Measurements from ENCODE around the gene P2RY2.
"Not testable (repeated sequence)": the region's sequence is repeated elsewhere in the genome, so short reads cannot be mapped to it uniquely, and the experiment has no call there.

Gene P2RY2

GRCh38 chr11:73188301-73188700 is 29.8 kb upstream of the P2RY2 start:
- no peak for DNase-seq

DNA sequence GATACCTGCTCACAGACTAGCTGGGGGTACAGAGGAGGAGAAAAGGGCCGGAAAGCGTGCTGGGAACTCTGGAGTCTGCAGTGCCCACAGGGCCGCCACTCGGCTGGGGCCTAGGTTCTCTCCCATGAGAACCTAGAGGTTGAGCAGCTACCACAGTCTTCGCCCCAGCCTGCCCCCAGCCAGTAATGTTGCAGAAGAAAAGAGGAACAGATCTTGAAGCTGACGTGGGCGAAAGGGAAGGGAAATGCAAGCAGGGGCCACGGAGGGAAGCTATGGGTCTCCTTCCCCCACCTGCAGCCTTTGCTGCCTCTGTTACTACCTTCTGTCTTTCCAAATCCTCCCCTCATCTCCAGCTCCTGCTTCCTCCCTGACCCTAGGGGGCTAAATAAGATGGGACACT is 28.8 kb upstream of the P2RY2 start:
- DNase-seq, result peak; percentile 91

DNA sequence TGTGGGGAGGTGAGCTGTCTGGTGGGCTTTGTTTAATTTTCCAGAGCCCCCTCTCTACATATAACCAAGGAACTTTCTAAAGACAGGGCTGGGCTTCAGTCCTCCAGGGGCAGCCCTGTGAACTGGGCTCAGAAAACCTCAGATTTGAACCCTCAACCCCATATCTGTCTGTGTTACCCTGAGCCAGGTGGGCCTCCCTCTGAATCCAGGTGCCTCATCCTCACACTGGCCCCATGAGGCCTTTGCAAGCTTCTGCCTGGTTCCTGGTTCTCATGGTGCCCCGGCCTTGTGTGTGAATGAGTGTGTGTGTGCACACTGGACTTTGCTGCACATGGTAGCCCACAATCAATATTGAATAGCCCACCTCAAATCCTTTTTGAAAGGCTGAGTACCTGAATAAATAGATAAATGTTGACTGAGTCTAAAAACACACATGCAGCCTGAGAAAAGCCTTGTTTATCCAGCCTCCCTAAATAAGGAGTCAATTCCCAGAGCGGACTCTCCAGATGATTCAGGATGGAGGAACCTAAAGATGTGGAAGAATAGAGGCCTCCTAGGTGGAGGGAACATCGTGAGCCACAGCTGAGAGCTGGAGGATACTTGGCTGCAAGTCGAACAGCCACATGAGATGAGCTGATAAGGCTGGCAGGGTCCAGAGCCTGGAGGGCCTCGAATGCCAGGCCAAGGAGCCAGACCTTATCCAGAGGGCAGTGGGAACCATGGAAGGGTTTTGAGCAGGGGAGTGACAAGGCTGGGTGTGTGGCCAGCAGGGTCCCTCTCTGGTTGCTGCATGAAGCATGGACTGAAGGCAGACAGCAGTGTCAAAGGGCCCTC is 28.1 kb upstream of the P2RY2 start:
- DNase-seq, result no peak

DNA sequence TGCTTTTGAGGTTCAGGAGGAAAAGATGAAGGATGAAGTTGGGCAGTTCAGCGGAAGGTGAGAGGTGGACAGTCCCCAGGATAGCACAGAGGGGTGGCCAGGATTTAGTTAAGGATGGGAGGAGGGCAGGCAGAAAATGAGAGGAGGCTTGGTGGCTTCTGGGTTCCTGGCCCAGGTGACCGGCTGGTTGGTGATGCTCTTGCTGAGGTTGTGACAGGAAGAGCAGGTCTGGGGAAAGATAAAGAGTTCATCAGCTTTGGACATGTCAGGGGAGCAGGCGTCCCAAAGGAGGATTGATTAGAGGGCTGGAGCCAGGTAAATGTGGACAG is 27.6 kb upstream of the P2RY2 start:
- no peak for DNase-seq

DNA sequence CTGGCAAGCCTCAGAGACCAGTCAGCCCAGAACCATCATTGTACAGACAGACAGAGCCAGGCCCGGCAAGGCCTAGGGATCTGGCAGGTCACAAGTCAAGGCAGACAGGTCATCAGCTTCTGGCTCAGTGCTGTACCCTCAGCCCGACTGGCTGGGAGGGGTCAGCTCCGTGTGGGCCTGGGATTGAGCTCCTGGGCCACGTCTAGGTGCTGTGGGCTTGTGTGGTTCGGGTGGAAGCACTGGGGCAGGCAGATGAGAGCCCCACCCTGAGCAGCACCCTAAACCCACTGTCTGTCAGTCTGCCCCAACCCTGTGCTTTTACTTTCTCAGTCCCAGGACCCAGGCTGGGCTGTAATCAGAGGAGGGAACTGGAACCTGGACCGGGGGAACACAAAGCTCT is 26.9 kb upstream of the P2RY2 start:
- no peak for DNase-seq

- no peak for DNase-seq
These were observed 25.8 kb upstream of the P2RY2 start for GRCh38 chr11:73192272-73192671.

DNA sequence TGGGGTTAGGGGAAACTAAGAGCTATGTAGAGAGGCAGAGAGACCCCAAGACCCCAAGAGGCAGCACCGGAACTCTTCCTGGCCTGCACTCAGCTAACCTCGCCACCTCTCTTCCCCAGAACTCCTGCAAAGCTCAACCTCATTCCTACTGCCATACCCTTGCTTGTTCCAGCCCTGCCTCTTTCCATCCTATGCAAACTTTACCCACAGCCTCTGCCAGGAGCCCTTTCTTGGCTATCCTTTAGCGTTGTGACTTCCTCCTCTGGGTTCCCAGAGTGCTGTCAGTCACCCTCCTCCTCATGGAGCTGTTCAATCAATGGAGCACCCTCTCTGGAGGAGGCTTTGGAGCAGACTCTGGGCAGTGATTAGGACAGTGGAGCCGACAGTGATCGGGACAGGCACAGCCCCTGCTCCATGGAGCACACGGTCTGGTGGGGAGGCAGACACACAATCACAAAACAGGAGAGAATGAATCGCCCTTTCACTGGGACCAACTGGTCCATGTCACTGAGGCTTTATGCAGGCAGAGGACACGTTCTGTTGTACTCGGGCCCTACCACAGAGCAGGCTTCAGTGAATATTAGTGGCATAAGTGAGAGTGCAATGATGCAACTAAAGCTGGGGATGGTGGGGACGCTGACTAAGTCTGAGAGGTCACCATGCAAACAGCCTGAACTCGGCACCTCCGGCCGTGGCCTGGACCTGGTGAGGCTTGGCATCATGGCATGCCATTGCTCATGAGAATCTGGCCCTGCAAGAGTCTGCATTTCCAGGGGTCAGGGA is 24.6 kb upstream of the P2RY2 start:
- no peak for DNase-seq

DNA sequence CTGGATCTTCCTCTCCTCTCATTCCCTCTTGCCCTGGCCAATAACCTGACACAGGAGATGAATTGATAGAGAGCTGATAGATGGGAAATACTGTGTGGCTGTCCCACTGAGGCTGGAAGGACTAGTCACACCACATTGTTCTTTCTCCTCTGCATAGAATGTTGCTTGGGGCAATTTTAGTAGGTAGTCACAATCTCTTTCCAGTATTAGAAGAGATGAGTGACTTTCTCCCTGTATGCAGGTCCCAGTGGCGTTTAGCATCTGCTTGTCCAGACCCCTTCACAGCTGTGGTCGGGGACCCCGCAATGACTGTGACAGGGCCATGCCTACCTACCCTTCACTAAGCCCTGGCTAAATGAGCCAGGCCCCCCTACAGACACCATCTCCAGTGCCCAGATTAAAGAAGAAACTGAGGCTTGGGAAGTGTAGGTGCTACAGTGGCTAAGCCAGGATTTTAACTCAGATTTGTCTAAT is 24.0 kb upstream of the P2RY2 start:
- DNase-seq, result no peak

DNA sequence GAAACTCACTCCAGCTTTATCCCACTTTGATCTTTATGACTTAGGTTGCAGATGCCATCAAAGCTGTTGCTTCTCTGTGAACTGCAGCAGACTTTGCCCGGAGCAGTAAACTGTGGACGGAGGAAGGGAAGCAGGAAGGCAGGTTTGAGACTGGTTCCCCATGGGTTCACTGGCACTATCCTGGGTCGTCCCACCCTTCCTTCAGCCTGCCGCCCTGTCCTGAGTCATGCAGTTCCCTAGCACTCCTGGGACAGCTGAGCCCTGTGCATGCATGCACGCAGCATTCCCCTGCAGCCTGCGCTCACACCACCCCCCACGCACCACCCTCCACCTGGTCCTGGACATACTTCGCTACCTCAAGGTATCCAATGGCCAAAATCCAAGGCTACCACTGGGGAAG is 23.5 kb upstream of the P2RY2 start:
- no peak for DNase-seq

DNA sequence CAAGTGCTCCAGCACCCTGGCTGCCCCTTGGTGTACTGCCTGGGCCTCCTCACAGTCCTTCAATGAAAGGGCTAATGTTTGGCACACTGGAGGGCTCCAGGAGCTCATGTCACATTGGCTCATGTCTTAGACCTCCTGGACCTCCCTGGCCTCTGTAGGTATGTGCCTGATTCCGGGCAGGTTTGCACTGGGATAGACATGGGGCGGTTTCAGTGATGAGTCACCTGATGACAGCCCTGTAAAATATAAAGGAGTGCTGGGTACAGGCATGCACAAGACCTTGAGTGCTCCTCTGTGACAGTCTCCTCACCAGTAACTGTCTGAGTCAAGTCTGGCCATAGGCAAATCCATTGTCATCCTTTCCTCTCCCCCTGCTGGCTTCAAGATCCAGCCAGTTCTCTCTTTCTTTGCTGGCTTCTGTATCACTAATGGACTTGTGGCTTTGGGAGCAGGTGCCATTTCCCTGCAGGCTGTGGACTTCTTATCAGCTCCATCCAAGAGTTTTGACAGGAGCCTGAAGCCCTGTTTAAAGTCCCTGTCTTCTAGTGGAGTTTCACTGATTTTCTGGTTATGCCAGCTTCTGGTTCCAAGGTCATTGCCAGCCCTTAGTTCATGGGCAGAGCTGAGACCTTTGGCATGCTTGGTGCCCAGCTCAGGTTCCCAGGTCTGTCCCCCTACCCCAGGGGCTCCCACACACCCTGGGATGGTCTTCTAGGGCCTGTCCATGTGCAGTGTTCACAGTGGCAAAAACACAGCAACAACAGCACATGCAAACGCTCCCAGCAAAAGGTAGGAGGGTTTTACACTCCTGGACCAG is 22.7 kb upstream of the P2RY2 start:
- DNase-seq, result no peak

GRCh38 chr11:73196576-73196975 is 21.5 kb upstream of the P2RY2 start:
- no peak for DNase-seq

- DNase-seq, result no peak
These were observed 20.7 kb upstream of the P2RY2 start for GRCh38 chr11:73197348-73197747.

- DNase-seq, result not testable (repeated sequence)
These were observed 20.3 kb upstream of the P2RY2 start for GRCh38 chr11:73197787-73198186.

GRCh38 chr11:73198677-73199076 is 19.4 kb upstream of the P2RY2 start:
- no peak for DNase-seq

GRCh38 chr11:73199446-73199845 is 18.6 kb upstream of the P2RY2 start:
- no peak for DNase-seq

GRCh38 chr11:73200256-73200655 is 17.8 kb upstream of the P2RY2 start:
- no peak for DNase-seq

GRCh38 chr11:73201249-73201648 is 16.8 kb upstream of the P2RY2 start:
- DNase-seq, result no peak

DNA sequence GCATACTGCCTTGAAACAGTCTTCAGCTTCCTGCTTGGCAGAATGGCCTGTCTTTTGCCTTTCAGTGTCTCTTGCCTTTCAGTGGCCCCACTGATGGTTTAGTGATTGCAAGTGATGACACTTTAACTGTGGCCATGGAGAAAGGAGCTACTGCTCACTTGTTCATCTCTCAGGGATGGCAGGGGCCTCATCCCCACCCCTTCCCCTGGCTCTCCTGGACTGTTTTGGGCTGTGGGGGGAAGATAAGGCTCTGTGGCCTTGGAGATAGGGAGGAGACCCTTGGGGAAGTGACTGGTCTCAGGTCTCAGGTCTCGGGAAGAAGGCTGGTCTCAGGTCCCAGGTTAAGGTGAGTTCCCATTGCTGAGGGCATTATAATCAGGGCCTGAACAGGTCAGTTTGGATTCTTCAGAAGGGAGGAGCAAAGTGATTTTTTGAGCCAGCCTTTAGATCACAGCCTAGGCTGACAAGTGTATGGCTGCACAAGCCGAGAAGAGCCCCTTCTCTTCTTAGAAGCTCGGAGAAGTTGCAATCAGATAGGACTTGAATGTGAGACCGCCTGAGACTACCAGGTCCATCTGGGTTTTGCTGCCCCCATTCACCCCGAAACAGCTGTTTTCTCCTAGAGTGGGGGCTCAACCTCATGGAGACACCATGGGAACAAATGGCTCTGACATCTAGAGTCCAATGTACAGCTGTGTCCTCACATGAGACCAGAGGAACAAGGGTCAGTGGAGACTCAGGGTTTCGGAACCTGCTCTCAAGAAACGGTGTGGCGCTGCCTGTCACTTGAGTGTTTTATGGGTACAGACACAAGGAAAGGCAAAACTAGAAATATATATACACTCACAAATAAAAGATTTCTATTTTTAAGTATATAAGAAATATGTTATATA is 15.9 kb upstream of the P2RY2 start:
- DNase-seq, result no peak

DNA sequence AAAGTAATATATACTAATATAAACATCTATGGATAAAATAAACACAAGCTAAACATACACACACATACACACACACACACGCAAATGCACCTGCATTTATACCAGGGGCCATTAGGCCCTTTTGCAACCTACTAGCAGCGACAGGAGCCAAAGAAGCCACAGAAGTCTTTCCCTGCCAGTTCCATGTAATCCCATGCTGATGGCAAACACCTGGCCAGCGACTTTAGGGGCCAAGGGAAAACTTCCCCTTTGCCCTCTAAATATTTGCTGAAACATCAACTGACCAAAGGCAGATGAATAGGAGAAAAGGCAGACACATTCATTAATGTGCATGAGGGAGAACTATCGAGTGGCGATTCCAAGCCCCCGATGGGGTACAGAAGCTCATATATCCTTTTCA is 14.8 kb upstream of the P2RY2 start:
- no peak for DNase-seq

DNA sequence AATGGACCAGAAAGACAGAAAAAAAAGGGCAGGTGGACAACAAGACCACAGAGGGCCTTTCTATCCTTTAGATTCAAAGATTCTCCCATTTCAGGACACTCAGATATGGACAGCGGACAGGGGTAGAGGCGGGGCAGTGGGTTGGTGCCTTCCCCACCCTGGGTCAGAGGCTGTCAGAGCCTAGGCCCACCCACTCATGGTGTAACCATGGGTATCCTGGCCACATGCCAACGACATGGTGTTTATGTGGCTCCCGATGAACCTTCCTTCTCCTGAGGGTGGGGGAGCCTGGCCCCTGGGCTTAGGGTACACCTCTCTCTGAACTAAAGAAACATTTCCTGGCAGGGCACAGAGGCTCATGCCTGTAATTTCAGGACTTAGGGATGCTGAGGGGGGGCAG is 14.3 kb upstream of the P2RY2 start:
- DNase-seq, result peak; percentile 71

GRCh38 chr11:73204711-73205121 is 13.4 kb upstream of the P2RY2 start:
- DNase-seq, result peak; percentile 87

DNA sequence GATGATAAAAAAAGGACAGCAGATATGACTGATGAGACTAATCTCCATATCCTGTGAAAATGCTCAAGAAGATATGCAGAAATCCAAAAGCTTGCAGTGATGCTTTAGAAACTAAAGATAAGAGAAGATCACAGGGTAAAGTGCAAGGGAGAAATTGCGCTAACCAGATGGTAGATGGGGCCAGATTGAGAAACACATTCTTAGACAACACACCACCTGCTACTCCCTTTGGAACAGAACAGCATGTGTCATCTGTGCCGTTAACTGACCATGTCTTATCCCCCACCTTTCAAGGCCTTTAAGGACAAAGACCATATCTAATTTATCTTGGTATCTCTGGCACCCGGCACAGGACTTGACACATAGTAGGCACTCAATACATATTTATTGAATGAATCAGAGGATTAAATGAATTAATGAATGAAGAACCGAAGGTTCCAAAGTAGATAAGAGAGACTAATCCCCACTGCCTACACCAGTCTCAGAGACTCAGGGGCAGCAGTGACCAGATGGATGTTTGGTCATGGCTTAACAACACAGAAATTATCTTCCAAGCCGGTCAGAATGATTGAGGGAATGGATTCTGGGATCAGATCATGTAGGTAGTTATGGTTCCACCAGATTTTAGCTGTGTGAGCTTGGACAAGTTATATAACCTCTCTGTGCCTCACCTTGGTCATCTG is 12.3 kb upstream of the P2RY2 start:
- peak; percentile 83 for DNase-seq
